GDM1 (cell line): Measurements from ENCODE around the gene CRYBA4.

Experiments used
- DNase-seq: peaks from one replicate; lab custom pipeline; 2025; lab: John Stamatoyannopoulos, UW

Gene CRYBA4

DNA sequence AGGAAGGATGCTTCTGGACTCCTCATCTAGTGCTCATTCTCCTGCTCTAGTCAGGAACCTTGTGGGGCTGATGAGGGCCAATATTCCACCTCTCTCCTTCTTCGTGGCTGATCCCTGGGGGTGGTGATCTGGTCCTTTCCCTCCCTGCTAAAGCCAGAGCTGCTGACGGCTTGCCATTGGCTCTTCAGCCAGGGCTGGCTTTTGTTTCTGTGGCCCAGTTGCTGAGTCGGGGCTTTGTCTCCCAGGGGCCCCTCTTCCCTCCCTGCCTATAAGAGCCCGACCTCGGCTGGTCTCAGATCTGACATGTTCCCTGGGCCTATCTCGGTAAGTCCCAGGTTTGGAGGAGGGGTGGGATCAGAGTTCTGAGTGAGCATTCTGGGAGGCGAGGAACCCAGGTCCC is at the start of gene CRYBA4:
TSS of gene CRYBA4 (plus strand) at position 301 of the 400 bp plus-strand sequence. CDS start 634 bp downstream, outside the sequence.
- DNase-seq: no peak

DNA sequence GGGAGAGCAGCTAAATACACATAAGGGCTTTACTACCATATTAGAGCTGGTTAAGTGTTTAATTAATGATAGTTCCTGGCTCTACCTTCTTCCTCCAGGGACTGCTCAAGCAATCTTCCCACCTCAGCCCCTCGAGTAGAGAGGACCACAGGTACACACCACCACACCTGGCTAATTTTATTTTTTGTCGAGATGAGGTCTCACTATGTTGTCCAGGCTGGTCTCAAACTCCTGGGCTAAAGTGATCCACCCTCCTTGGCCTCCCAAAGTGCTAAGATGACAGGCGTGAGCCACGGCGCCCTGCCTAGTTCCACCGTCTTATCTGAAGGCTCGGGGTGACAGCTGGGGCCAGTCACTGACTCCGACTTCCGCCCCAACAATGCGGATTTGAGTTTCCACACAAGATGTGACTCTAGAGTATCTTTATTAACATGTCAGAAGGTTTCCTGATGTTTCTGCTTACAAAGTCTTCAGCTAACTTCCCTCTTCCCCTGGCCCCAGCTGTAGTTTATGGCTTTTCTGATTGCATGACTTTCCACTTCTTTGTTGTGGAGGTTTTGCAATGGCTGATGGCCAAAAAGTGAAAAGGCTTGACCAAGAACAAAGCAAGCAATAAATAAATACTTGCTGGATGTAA is 48.6 kb upstream of the CRYBA4 start:
- DNase-seq: peak; percentile 77

DNA sequence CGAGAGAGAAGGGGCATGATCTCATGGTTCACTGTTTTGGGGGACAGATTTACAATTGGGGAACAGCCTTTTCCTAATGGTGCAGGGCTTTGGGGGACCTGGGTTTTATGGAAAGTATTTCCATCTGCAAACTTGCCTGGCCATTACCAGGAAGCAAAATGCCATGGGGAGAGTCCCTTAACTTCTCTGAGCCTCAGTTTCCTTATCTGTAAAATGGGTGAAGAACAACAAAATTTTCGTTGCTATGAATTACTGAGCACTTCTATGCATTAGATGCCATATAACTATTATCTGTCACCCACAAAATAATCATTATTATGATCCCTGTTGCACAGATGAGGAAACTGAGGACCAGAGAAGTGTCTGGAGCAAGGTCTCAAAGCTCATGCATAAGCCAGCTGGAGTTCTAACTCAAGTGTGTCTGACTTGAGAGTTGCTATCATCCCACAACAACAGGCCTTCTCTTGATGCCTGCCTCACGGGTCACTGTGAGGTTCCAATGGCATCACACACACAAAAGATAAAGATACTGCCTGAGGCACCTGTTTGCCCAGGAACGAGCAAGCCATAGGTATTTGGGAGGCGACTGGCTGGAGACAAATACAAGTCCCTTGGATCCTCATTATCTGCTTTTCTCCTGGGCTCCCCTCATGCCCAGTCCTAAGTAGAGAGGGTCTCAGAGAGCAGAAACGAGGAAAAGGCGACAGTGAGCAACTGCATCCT is 47.6 kb upstream of the CRYBA4 start:
- no peak for DNase-seq

DNA sequence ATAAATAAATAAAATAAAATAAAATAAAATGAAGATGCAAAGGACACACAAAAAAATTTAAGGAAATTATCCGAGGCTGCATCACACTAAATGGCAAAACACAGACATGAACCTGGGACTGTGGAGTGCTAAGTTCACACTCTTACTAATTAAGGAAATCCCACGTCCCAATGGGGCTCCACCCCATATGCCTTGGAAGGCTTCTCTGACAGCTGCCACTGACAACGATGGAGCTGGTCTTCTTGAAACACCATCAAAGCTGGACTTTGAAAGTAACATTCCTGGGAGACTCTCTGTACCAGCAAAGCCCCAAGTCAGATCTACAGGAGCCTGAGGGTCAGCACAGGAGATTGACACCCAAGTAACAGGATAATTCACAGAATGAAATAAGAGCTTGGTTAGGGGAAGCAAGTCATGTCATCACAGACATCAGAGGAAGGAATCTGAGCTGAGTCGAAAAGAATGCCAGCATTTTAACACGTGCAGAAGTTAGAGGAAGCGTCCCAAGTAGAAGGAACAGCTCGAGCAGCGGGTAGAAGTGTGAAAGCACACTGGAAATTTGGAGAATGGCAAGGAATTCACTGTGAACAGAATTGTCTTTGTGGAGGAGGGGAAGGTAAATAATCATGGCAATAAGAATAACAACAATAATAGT is 45.6 kb upstream of the CRYBA4 start:
- no peak for DNase-seq

DNA sequence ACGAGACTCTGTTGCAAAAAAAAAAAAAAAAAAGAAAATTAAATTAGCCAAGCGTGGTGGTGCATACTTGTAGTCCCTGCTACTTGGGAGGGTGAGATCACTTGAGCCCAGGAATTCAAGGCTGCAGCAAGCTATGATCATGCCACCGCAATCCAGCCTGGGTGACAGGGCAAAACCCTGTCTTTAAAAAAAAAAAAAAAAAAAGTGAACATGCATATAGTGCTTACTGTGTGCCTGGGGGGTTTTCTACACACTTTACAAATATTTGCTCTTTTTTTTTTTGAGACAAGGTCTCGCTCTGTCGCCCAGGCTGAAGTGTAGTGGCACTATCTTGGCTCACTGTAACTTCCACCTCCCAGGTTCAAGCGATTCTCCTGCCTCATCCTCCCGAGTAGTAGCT is 44.7 kb upstream of the CRYBA4 start:
- no peak for DNase-seq

DNA sequence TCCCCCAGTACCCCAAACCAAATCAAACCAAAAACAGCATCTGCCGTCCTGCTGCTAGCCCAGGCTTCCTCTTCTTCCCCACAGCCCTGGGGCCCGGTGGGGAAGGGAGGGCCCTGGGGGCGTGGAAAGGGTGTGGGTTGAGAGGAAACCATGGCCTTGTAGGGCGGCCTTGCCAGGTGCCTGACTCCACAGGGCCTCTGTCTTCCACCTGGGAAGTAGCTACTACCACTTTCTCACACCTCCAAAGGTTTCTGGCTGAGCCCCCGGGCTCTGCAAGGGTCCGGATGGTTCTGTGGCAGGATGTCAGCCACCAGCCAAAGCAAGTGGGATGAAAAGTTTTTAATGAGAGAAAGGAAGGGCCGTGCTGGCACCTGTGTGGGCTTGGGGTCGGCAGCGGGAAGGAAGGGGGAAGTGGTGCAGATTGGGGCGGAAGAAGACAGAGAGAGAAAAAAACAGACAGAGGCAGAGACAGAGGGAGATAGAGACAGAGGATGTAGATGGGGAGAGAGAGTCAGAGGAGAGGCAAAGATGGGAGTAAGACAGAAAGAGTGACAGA is 42.4 kb upstream of the CRYBA4 start:
- DNase-seq: peak; percentile 79

DNA sequence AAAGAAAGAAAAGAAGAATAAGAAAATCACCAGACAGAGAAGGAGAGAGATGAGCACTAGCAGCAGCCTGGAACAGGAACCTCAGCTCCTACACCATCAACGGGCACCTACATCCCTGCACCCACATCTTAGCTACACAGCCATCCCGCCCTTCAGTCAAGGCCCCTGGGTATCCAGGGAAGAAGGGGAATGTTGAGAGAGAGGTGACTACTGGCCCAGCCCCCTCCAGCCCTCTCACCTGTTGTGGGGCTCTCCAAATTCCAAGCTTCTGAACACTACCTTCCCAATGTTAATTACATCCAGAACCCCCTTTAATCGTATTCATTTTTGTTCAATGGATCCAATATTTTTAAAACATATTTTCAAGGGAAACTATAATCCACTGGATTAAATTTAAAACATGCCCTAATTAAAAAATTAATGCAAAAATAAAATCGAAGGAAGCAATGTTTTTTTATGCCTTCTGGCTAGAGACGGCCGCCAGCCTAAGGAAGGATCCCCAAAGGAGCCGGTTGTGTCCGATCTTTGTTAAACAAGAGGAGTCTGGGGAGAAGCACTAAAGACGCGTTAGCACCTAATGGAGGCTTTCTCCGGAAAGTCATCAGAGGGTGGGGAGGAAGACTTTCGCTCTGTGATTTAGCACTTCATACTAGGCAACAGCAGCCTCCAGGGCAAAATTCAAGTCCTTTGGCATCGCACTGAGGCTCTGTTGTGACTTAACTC is 41.4 kb upstream of the CRYBA4 start:
- DNase-seq: no peak

DNA sequence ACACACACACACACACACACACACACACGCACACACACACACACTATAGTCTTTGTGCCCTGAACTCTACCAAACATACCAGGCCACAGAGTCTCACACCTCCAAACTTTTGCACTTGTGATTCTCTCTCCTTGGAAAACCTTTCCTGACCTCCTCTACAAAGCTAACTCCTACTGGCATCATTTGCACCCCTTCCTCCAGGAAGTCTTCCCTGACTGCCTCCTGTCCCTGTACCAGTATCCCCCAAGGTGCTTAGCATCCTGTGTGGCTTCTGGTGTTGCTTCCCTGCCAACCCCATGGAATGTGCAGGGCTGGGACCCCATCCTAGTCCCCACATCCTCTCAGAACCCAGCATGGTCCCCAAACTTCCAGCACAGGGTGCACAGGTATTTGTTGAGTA is 40.7 kb upstream of the CRYBA4 start:
- DNase-seq: no peak

DNA sequence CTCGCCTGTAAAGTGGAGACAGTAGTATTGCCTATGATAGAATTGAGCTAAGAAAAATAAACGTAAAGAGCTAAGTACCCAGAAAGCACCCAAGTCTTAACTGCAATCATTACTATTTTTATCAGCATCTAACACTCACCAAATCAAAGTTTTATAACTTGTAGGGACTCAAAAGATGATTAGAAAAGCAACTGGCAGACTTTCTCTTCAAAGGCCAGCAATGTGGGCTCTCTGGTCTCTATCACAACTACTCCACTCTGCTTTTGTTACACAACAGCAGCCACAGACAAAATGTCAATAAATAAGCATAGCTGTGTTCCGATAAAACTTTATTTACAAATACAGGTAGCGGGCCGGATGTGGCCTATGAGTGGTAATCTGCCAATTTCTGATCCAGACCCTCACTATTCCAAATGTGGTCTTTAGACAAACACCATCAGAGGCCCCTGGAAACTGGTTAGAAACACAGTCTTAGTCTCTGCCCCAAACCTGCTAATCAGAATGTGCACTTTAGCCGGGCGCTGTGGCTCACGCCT is 40.1 kb upstream of the CRYBA4 start:
- DNase-seq: no peak

DNA sequence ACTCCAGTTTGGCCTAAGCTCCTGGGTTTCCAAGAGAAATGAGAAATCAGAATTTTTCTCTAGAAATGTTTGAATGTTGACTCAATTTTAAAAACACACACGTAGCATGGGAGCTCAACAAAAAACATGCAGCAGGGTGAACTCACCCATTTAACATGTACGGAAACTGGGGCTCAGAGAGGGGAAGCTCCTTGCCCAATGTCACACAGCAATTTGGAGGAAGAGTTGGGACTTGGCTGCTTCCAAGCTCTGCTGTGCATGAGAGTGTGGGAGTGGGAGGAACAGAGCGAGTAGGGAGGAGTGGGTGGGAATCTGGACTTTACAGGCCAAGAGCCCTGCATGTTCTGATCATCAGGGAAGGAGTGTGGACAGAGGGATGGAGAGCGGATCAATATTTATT is 37.8 kb upstream of the CRYBA4 start:
- no peak for DNase-seq

DNA sequence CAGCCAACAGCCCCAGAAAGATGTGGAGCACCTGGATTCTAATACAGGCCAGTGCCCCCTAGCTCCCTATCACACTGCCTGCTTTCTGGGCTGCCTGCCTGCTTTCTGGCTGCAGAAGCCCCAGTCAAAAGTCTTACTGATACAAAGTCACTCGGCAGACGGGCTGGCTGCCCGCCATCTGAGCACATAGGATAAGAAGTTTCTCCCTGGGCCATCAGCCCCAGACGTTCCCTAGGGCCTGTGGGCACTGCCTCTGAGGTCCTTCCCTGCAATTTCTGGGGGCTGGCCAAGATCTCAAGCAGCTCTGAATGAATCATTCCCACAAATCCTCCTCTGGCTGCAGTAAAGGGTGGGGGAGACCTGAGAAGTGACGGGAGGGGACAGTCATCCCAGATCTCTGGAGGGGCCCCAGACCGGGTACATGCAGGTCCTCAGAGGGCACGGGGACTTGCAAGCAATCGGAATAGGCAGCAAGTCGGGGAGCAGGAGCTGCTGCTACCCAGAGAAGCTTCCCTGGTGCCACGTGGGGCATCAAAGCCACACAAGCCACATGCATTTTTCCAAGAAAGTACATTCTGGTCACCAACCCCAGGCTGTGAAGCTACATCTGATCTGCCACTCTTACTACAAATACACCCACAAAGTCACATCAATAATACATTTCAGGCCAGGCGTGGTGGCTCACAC is 36.5 kb upstream of the CRYBA4 start:
- DNase-seq: no peak

DNA sequence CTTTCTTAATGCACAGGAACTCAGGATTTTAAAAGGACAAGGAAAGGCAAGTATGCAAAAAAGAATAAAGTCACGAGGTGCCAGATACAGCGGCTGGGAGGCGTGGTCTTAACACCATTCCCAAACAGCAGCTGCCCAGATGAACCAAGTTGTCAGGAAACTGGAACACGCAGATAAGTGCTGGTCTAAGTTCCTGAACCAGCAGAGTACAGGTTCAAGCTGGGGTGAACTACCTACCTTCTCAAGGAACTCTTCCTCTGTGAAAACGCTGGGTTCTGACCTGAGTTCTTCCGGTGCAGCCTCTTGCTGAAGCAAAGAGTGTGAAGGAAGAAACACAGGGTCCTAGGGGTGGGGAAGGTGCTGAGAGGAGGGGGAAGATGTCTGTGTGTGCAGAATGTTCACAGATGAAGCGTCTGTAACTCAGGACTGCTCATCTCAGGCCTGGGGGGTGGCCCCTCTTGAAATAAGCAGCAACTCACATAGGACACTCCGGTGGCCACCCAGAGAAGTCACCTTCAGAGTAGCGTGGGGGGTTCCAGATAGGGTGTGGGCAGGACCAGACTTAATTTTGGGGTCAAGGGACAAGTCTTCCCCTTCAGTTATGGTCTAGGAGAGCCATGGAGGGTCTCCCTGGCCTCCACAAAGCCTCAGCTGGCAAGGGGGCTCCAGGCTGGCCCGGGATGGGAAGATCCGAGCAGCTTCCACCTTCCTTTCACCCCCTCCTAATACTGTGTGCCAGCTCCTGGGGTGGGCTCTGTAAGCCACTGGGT is 35.0 kb upstream of the CRYBA4 start:
- DNase-seq: peak; percentile 43

DNA sequence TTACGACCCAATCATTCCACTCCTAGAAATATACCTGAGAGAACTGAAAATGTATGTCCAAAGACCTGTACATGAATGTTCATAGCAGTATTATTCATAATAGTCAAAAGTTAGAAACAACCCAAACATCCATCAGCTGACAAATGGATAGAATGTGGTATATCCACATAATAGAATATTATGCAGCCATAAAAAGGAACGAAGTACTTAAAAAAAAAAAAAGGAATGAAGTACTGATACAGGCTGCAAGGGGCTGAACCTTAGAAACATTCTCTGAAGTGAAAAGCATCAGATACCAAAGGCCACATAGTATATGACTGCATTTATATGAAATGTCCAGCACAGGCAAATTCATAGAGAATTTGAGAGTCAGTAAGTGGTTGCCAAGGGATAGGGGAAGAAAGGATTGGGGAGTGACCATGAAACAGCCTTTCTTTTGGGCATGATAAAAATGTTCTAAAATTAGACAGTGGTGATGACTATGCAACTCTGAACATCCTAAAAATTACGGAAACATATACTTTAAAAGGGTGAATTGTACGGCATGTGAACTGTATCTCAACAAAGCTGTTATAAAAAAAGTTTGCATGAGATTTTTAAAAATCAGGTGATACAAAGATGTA is 33.7 kb upstream of the CRYBA4 start:
- peak; percentile 42 for DNase-seq

DNA sequence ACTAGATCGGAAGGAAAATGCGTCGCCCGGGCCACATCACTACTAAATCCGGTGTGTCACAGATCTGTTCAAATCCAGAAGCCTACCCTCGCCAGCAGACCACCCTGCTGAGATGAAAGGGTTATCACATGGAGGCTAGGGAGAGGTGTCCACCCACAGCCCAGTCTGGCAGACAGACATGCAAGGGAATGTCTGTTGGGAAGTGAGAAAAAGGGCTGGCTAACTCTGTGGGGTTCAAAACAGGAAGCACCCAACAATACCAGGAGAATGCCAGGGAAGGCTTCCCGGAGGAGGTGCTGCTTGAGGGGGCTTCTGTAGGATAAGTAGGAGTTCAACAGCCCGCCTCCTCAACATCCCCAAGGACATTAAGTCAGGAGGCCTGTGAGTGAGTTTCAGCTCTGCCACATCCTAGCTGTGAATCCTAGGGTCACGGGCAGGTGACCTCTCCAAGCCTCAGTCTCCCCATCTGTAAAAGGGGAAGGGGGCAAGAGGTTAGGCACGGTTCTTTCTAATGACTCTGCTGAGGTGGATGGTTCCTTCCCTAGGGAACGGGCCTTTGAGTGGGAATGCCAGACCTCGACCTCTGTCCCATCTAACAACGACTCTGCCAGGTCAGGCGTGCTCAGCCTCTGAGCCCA is 32.9 kb upstream of the CRYBA4 start:
- no peak for DNase-seq

DNA sequence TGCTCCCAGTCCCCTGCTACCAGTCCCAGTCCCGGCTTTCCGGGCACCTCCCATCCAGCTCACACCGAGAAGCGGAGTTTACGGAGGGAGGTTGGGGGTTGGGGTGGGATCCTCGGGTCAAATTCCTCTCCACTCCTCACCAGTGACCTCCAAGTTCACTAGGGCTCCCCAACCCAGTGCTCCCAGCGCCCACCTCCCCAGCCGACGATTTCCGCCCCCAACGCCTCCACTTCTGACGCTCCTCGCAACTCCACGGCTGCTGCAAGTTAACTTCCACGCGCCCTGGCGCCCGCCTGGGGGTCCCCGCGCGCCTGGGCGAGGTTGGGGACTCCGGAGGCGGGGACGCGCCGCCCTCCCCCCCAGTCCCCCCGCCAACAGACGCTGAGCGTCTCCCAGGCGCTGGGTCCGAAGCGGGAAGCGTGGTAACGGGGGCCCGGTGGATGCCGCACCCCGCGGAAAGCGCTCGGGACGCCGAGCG is 32.4 kb upstream of the CRYBA4 start:
- peak; percentile 6 for DNase-seq

DNA sequence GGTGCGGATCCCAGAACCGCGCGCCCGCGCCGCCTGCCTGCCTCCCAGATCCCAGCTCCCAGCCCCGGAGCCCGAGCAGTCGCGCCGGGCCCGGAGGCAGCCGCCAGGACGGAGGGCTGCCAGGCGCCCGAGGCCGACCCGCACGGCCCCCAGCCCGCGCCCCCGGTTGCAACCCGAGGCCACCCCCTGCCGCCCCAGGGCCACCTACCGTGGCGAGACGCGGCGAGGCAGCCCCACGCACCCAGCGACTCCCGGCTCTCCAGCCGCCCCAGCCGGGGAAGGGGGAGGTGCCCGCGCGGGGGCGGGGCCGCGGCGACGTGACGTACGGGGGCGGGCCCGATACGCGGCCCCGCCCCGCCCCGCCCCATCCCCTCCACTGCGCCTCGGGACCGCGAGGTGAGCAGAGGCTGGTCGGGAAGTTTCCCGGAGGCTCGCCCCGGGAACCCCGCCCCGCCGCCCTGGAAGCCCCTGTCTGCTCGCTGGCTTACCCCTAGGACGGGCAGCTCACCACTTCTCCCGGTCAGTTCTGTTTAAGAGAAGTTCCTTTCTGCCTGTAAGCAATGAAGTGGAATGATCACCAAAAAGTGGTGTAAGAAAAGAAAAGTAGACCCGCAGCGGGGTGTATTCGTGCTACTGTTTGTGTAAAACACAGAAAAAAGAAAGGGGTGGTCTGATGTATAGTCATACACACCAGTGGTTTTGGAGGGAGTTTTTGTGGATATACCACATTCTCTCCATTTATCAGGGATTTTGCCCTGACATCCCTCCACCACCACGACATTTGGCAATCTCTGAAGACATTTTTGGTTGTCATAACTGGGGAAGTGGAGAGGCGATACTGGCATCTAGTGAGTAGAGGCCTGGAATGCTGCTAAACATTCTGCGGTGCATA is 31.7 kb upstream of the CRYBA4 start, which contains the start of gene TPST2:
TSS of gene TPST2 (minus strand) at position 288 of the 892 bp plus-strand sequence. CDS start 48,502 bp downstream, outside the sequence.
- peak; percentile 71 for DNase-seq

DNA sequence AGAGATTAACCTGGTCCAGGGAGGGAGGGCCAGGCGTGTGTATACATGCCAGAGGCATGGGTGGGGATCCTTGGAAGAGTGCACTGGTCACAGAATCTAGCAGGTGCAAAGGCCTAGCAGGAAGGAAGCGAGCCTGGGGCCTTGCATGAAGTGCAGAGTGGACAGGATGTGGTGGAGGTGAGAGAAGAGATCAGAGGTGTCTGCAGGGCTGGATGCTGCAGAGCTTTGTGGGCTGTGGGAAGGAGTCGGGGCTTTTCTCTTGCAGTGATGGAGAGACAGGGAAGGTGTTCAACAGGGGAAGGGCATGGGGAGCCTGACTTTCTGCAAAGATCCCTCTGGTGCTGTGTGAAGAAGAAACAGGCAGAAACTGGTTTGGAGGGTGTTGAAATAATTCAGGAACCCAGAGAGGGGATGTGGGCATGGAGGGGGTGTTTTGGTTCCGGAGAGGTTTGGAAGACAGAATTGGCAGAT is 29.3 kb upstream of the CRYBA4 start:
- peak; percentile 67 for DNase-seq

DNA sequence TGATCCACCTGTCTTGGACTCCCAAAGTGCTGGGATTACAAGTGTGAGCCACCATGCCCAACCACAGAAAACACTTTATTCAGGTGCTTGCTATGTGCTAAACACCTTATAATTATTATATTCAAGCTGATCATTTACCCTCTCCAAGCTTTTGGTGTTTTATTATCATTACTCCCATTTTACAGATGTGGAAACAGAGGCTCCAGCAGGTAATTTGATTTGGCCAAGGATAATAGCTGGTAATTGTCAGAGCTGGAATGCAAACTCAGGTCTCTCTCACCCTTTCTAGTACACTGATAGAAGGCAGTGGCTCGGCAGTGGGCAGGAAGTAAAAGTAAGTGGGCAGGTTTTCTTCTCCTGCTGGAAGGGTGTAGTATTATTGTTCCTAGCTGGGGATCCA is 28.0 kb upstream of the CRYBA4 start:
- no peak for DNase-seq
